Keratinocyte (primary cell): ENCODE results near the gene RNU6-9. TPM values are rescaled to one million over a fixed set of nuclear protein-coding genes. Genes with fewer than 3 reads are reported as not detected.

Source experiments
- DNase-seq: peaks from one replicate; pipeline ENCODE4 v3.0.0-alpha.2; 2011; ENCODE audit warnings: low read depth, missing footprints, low spot score
- FAIRE-seq: peaks from 2 replicates; lab custom pipeline; 2011; peaks lifted over from hg19 to GRCh38; lab: Jason Lieb, UNC
- H2AFZ ChIP-seq: 2 replicates; pipeline ENCODE4 v1.6.0; 2012; ENCODE audit warnings: low read length, control low read depth, inconsistent platforms; ENCODE audit not compliant: control insufficient read depth
- H3K27ac ChIP-seq: 2 replicates; pipeline ENCODE4 v1.5.1; 2011; ENCODE audit warnings: low read length; ENCODE audit not compliant: control insufficient read depth, insufficient read depth
- H3K27me3 ChIP-seq: 3 replicates; pipeline ENCODE4 v1.6.0; 2011; ENCODE audit warnings: low read length; ENCODE audit not compliant: control insufficient read depth, insufficient read depth; ENCODE audit errors: extremely low read depth
- H3K36me3 ChIP-seq, 2 experiments: 2 replicates in 1 of 2; 3 replicates in 1 of 2; pipeline ENCODE4 v1.5.1; 2011; ENCODE audit warnings: low read length in 2 of 2, mild to moderate bottlenecking in 1 of 2; ENCODE audit not compliant: control insufficient read depth in 2 of 2, insufficient read depth in 2 of 2; ENCODE audit errors: extremely low read depth in 1 of 2
- H3K4me1 ChIP-seq: 3 replicates; pipeline ENCODE4 v1.5.1; 2011; ENCODE audit warnings: low read length; ENCODE audit not compliant: control insufficient read depth, insufficient read depth; ENCODE audit errors: extremely low read depth
- H3K4me2 ChIP-seq: 3 replicates; pipeline ENCODE4 v1.6.0; 2011; ENCODE audit warnings: low read depth, low read length; ENCODE audit not compliant: control insufficient read depth, insufficient read depth; ENCODE audit errors: extremely low read depth
- H3K4me3 ChIP-seq, 3 experiments: fragments of 200-600 bp in 1 of 3; sonication (generic) in 1 of 3; 2 replicates in 2 of 3; 3 replicates in 1 of 3; pipeline ENCODE4 v1.5.1; 2011 to 2016; ENCODE audit warnings: low read length in 3 of 3, mild to moderate bottlenecking in 3 of 3, control low read depth in 2 of 3, inconsistent platforms in 1 of 3, low read depth in 1 of 3, mixed read lengths in 1 of 3, mixed run types in 1 of 3, moderate library complexity in 1 of 3; ENCODE audit not compliant: control insufficient read depth in 2 of 3, insufficient read depth in 2 of 3; ENCODE audit errors: extremely low read depth in 1 of 3
- H3K79me2 ChIP-seq: 2 replicates; pipeline ENCODE4 v1.6.0; 2012; ENCODE audit warnings: low read length; ENCODE audit not compliant: control insufficient read depth, insufficient read depth
- H3K9ac ChIP-seq: 3 replicates; pipeline ENCODE4 v1.6.0; 2011; ENCODE audit warnings: low read length; ENCODE audit not compliant: control insufficient read depth, insufficient read depth; ENCODE audit errors: extremely low read depth
- H3K9me1 ChIP-seq: 3 replicates; pipeline ENCODE4 v1.6.0; 2011; ENCODE audit warnings: low read length; ENCODE audit not compliant: control insufficient read depth, insufficient read depth; ENCODE audit errors: extremely low read depth
- H3K9me3 ChIP-seq: 2 replicates; pipeline ENCODE4 v1.5.1; 2012; ENCODE audit warnings: low read depth, low read length; ENCODE audit not compliant: control insufficient read depth
- H4K20me1 ChIP-seq: 3 replicates; pipeline ENCODE4 v1.6.0; 2011; ENCODE audit warnings: low read length; ENCODE audit not compliant: control insufficient read depth, insufficient read depth; ENCODE audit errors: extremely low read depth
- CTCF ChIP-seq, 3 experiments: IDR thresholded peaks in 1 of 3; conservative IDR thresholded peaks in 1 of 3; optimal IDR thresholded peaks in 1 of 3; 2 replicates in 2 of 3; 3 replicates in 1 of 3; pipeline versions ENCODE3 to v1.5.1; 2011; ENCODE audit warnings: low read length in 3 of 3, mild to moderate bottlenecking in 3 of 3, moderate library complexity in 2 of 3, control low read depth in 1 of 3, inconsistent platforms in 1 of 3; ENCODE audit not compliant: insufficient read depth in 2 of 3; ENCODE audit errors: extremely low read depth in 1 of 3
- EZH2 ChIP-seq: IDR thresholded peaks from one replicate; pipeline ENCODE4 v1.6.1; 2012; ENCODE audit warnings: inconsistent platforms, mild to moderate bottlenecking, low read length, moderate library complexity
- dilution Hi-C: fragments of 300-500 bp; cut with MboI; formaldehyde crosslinking; loops from one replicate; pipeline ENCODE4 v1.7.0; 2020; ENCODE audit warnings: low sequenced_read_pairs; ENCODE audit not compliant: extremely low pct_ligation_motif_present
- polyA plus RNA-seq, 5 experiments: library from polyadenylated mRNA; depleted of rRNA in 3 of 5; stranded (reverse) in 3 of 5; stranded (forward) in 1 of 5; unstranded in 1 of 5; fragments of >200 nt; gene quantifications; 1 replicate in 1 of 5; 2 replicates in 3 of 5; 3 replicates in 1 of 5; pipeline versions ENCODE4 v1.2.1 to v1.2.3, GENCODE V29; 2011 to 2012; ENCODE audit warnings: missing spikeins in 2 of 5, low read depth in 1 of 5, low replicate concordance in 1 of 5

Gene RNU6-9
- polyA plus RNA-seq, 1 donor (not counting 4 experiments of a cell fraction or from before 2014, with no cell fraction given), result not detected

GRCh38 chr19:934865-935479 is 41.7 kb downstream of the RNU6-9 start:
- Histone ChIP-seq H3K9ac (no peak overlapping the region), H2AFZ (no peak overlapping the region), H3K79me2 (no peaks in the 10 kb centered on the region), H3K4me3 (no peak overlapping the region), H3K9me3 (no peaks in the 10 kb centered on the region), H3K27me3 (no peaks in the 10 kb centered on the region), H3K36me3 (peaks cover 4% of the 10 kb centered on the region in 2 experiments), H3K9me1 (no peaks in the 10 kb centered on the region), H3K4me2 (no peak overlapping the region), H3K4me1 (no peaks in the 10 kb centered on the region), H4K20me1 (peaks cover 5% of the 10 kb centered on the region), H3K27ac (no peak overlapping the region)
- dilution Hi-C loops, result no loop called here
- DNase-seq (no peak), FAIRE-seq (no peak)
- TF ChIP-seq CTCF (optimal IDR thresholded peaks at IDR 0.05 in 1 of 3, IDR thresholded peaks at IDR 0.05 in 1 of 3, conservative IDR thresholded peaks at IDR 0.05 in 1 of 3; ENCODE audit: extremely low read depth in 1 of 3, insufficient read depth in 2 of 3, low read length in 3 of 3), result no peak
- no peak for TF ChIP-seq EZH2

GRCh38 chr19:936175-936546 is 42.9 kb downstream of the RNU6-9 start:
- TF ChIP-seq CTCF (optimal IDR thresholded peaks at IDR 0.05 in 1 of 3, IDR thresholded peaks at IDR 0.05 in 1 of 3, conservative IDR thresholded peaks at IDR 0.05 in 1 of 3; ENCODE audit: extremely low read depth in 1 of 3, insufficient read depth in 2 of 3, low read length in 3 of 3) (no peak), EZH2 (no peak)
- no peak overlapping the region for H3K27ac ChIP-seq
- H4K20me1 ChIP-seq, result peaks cover 6% of the 10 kb centered on the region
- FAIRE-seq (no peak), DNase-seq (no peak)
- H3K4me3 ChIP-seq, result no peak overlapping the region
- no peak overlapping the region for H3K4me2 ChIP-seq
- no peaks in the 10 kb centered on the region for H3K9me1 ChIP-seq
- H3K79me2 ChIP-seq, result no peaks in the 10 kb centered on the region
- H3K27me3 ChIP-seq, result no peaks in the 10 kb centered on the region
- H2AFZ ChIP-seq, result no peak overlapping the region
- dilution Hi-C loops, result no loop called here
- peaks cover 0 to 4% of the 10 kb centered on the region in 2 experiments for H3K36me3 ChIP-seq
- no peak overlapping the region for H3K9ac ChIP-seq
- H3K9me3 ChIP-seq, result no peaks in the 10 kb centered on the region
- H3K4me1 ChIP-seq, result peaks cover 7% of the 10 kb centered on the region
